HTR-8/SVneo (cell line): ENCODE measurements around the gene GHSR.

Experiments
- DNase-seq: peaks from one replicate; pipeline ENCODE4 v3.0.0; 2011; ENCODE audit warnings: low spot score, mixed read lengths; ENCODE audit not compliant: insufficient read length
- FAIRE-seq: peaks from 2 replicates; lab custom pipeline; 2011; peaks lifted over from hg19 to GRCh38; lab: Jason Lieb, UNC

Gene GHSR

DNA sequence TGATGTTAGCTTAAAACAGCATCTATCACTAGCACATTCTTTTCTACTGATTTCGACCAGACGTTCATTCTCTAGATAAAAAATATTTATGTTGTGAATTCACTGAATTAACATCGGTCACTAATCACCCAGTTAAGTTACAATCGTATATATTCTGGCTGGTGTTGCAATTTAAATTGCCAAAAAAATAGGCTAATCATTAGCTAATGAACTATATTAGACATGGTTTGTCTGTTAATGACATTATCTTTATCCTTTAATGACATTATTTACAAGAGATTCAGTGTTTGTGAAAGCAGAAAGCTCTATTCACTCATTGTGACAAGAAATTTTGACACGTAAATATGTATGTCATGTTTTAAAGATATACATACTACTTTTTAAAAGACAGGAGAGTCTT lies 6.7 kb downstream of the GHSR start:
- no peak for FAIRE-seq
- DNase-seq, result no peak

DNA sequence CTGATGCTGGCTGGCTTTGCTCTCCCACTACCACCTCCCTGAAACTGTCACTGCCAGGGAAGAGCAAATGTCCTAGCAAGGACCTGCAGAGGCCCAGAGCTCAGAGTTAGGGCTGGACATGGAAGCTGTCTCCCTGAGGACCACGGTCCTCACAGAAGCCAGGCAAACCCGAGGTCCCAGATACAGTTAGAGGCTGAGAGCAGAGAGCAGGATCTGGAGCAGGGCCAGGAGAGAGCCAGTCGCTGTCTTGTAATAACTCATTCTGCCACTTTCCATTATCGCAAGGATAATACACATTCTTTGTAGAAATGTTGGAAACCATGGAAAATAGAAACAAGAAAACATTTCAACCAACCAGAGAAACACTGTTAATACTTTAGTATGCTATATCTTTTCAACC lies 10.1 kb downstream of the GHSR start:
- no peak for FAIRE-seq

DNA sequence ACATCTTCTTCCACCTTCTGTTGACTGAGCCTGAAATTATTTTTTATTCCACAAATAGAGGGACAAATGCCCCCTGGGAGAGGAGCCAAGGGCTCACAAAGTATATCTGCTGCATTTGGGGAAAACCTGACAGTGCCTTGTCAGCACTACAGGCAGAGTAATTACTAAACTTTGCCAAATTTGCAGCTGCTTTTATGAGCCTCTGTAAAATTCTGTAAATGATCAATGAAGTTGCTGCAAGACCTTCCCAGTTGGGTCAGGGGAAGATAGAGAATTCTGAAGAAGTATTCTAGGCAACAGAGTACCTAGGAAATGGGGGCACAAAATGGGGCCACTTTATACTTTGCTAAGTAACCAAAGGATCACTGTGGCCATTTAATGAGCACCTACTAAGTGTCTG lies 10.5 kb downstream of the GHSR start:
- FAIRE-seq, result no peak
- DNase-seq, result no peak

More for the DNA sequence above, 10.1 kb downstream of the GHSR start:
- no peak for DNase-seq

DNA sequence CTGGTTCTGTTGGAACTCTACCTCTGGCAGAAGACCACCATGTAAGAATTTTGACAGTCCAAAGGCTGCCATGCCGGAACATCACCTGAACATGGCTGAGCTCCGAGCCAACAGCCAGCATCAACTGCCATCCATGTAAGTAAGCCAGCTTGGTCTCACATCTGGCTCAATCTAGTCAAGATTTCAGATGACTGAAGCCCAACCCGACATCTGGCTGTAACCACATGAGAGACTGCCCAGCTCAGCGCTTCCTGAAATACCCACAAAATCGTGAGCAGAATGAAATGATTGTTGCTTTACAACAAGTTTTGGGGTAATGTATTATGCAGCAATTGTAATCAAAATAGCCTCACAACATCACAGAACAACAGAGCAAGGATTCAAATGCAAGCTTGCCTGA lies 32.9 kb downstream of the GHSR start:
- FAIRE-seq, result no peak
- DNase-seq, result no peak

DNA sequence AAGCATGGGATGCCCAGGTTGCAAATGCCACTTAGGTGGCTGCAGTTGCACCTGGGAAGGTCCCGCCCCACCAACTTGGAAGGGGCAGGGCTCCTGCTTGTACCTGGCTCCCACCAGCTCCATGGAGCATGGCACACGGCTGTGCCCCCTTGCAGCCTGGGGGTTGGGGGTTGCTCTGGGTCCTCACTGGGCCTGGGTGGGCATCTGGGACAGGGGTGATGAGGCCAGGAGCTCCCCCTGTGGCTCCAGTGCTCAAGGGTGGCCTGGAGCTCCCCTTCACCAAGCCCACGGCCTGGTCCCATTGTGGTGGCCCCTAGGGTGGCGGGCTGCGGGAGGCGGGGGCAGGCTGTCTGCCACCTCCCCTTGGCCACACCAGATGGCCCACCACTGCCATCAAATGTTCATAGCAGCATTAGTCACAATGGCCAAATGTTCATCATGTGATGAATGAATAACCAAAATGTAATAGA lies 36.7 kb downstream of the GHSR start:
- DNase-seq (no peak), FAIRE-seq (no peak)

DNA sequence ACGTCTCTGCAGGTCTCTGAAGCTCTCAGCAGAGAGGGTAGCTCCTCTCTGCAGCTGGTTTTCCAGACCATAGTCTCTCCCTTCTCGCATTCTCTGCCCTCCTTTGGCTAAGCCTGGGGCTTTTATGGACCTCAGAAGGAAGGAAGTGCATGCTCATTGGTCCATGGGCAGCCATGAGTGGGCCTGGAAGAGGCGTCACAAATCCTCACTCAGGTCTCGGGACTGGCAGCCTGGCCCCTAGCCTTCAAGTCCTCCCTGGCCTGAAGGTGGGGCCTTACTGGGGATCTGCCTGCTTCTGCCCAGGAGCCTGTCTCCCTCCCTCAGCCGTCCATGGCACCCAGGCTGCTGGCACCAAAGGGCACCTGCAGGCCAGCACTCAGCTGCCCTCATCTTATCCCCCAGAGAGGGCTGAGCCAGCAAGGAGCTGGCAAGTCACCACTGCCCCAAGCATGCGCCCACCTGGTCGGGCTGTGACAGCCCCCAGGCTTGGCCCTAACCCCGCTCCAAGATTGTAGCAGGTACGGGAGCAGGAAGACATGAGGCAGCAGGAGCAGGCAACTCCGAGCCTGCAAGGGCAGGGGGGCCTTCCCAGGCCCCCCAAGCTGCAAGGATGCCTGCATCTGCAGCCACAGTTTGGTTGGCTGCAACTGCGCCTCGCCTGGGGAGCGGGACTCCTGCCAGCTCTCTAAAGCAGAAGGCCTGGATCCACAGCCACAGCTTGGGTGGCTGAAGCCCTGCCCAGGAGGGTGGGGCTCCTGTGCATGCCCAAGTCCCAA lies 37.4 kb downstream of the GHSR start:
- FAIRE-seq, result no peak

DNA sequence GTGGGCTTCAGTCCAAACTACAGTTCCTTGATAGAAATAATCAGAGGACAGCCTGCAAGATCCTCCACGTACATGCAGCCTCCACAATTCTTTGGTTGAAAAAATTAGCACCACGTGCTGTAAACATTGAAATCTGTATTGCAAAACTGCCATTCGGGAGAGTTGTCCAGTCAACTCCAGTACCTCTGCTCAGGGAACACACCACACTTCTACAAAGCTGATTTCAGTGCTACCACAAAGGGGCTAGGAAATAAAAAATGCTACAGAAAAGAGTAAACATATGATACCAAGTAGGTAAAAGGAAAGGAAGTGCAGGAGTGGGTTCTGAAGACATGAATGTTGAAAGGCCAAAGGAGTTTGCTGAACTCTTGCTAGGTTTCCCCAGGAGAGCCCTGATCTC lies 40.4 kb downstream of the GHSR start:
- FAIRE-seq, result no peak
- DNase-seq, result no peak

More for the DNA sequence above, 37.4 kb downstream of the GHSR start:
- DNase-seq, result no peak

DNA sequence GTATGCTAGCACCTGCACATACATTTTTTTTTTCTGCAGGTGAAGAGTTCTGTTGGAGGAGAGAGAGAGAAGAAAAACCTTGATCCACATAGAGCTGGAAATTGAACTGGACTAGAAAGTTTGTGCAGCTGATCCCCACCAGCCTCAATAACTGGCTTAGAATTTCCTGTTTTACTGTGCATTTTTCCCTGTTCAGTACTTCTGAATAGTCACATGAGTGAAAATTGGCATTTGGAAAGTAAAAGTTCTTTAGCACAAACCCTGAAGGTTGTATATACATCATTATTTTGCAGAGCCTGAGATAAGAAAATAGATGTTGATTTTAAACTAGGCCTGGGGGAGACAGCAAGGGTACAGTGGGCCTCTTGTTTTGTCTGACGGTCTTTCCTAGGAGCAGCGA lies 42.3 kb downstream of the GHSR start:
- DNase-seq, result no peak
- no peak for FAIRE-seq

DNA sequence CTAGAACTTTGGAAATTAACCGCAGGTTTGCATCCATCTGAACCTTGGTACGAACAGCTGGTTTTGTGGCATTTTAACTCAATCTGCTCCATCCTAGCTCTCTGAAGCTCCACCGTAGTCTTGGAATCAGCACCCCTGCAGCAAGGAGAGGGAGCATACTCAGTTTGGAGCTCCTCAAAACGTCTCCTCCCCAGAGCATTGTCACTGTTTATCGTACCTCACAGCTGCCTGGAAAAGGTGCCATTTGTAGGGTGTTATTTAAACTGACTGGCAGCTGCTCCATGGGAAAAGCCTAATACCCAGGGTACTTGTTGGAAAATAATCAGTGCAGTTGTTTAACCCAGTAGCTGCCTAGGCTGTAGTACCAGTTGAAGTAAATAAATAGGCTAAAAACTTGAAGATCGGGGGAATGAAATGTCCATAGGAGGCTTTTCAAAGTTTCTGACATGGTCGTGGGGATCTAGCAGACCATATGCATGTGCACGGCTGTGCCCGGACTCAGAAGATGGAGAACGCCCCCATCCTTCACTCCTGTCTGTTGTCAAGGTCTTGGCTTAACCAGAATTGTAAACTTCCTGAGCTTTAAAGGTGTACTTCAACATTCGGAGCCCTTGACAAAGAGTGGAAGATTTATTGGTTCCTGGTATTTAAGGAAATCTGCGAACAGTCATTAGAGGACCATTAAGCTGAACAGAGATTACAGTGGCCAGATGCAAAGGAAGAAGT lies 43.9 kb downstream of the GHSR start:
- no peak for FAIRE-seq
- no peak for DNase-seq

DNA sequence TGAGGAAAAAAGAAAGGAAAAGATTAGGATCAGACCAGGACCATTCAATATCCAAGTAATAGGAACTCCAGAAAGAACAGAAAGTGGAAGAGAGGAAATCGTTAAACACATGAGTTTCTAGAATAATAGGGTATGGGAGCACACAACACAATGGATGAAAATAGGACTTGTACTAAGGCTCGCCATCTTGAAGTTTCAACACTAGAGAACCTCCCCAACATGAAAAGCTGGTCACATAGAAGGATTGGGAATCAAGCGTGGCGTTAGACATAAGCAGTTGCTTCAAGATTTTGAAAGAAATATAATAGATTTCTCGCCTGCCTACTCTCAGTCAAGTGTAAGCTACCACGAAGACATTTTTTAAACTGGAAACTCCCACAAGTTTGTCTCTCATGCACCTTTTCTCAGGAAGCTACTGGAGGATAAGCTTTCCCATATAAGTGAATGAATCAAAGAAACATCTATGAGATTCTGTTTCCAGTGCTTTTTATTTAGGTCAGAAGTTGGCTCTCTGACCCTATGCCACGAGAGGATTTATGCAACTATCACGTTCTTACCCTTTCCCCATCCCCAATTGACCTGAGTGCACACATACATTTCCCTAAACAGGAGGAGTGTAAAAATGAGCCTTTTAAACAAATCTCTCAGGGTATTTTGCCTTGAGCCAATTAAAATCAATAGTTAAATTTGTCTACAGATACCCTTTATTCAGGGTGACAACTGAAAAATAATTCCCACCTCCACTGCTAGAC lies 45.2 kb downstream of the GHSR start:
- FAIRE-seq (no peak), DNase-seq (no peak)

DNA sequence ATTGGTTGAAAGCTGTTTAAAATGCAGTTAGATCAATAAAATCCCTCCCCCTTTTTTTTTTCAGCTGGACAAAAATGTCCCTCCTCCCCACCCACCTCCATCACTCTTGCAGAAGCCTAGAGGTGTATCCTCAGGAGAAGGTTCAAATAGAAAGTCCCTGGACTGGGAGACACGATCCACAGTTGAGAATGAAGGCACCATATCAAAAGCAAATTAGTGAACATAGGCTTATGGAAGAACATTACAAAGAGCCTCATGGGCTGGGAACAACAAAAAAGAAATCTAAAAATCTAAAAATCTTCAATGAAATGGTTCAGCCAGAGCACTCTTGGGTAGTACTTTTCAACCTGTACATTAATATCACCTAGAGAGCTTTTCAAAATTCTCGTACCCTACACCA lies 46.2 kb downstream of the GHSR start:
- DNase-seq (no peak), FAIRE-seq (no peak)

DNA sequence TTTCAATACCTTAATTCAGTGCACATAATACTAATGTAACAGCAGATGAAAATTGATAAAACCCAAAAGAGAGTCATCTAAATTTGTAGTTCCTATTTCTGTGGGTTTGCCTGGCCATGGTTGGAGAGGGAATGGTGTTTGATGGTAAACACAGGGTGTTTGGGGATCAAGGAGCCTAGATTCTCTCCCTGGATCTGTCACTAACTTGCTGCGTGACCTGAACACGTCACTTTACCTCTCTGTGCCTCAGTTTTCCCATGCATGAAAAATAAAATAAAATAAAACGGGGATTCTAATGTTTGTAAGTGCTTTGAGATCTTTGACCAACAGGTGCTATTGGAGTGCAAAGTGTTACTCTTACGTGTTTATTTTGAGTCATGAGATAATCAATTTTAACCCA lies 49.8 kb downstream of the GHSR start:
- no peak for DNase-seq
- FAIRE-seq, result no peak

DNA sequence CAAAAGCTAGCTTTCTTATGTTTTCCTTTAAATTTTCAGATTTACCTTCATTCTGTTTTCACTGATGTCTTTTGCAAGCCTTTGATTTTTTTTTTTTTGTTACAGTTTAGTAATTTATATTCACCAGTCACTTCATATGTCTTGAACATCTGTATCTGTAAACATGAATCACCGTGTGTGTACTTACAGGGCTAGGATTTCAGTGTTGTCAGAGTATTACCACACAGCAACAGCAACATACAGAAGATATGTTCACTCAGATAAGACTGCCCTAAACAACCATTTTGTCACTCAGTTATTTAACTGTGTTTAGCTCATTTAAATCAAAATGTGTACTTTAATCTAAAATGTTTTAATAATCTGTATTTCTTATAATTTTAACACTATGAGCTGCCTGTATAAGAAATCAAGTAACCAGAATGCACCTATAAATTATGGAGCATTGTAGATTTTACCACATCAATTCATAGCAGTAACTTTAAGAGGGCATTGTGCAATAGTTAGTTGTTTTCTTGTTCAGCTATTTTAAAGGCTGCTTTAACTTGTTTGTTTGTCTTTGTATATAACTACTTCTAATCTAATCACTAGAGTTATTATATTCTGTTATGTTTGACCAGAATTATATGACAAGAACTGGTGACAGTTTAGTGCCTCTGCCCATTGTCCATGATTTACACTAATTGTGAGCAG lies 50.4 kb downstream of the GHSR start:
- FAIRE-seq, result no peak
- no peak for DNase-seq

DNA sequence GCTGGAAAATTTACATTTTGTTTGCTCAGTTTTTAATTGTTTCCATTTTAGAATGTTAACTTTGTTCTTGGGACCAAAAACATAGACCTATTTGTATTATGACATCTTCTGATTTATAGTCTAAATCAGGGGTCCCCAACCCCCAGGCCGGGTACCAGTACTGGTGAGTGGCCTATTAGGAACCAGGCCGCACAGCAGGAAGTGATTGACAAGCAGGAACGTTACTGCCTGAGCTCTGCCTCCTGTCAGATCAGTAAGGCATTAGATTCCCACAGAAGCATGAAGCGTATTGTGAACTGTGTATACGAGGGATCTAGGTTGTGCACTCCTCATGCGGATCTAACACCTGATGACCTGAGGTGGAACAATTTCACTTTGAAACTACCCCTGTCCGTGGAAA lies 51.9 kb downstream of the GHSR start:
- no peak for DNase-seq
- FAIRE-seq, result peak; percentile 28

DNA sequence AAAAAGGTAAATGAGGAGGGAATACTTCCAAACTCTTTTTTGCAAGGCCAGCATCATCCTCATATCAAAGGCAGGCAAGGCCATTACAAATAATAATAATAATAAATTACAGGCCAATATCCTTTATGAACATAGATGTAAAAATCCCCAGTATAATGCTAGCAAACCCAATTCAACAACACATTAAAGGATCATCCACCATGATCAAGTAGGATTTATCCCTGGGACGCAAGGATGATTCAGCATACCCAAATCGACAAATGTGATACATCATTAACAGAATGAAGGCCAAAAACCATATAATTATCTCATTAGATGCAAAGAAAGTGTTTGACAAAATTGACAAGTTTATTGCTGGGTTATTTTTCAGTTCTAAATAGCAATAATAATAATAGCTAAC lies 53.6 kb downstream of the GHSR start:
- no peak for FAIRE-seq

More for the DNA sequence above, 53.6 kb downstream of the GHSR start:
- DNase-seq, result no peak
